Esophagus squamous epithelium (tissue), 4 donors: Measurements from ENCODE around the gene PLPP7.

Source experiments
- CTCF ChIP-seq, 6 experiments: fragments of 450-650 bp in 4 of 6; fragments of 200-600 bp in 2 of 6; sonication (generic) in 2 of 6; IDR thresholded peaks; one replicate each; pipeline ENCODE4 v1.5.1; 2016 to 2019; ENCODE audit warnings: antibody characterized with exemption in 6 of 6, mild to moderate bottlenecking in 4 of 6, moderate library complexity in 4 of 6
- POLR2A ChIP-seq, 4 donors: fragments of 450-650 bp; IDR thresholded peaks; one replicate each; pipeline ENCODE4 v1.6.1; 2017; ENCODE audit warnings: antibody characterized with exemption in 4 of 4, mild to moderate bottlenecking in 4 of 4, moderate library complexity in 3 of 4

- TF ChIP-seq POLR2A (IDR thresholded peaks at IDR 0.05) (no peak), CTCF (IDR thresholded peaks at IDR 0.05) (no peak)
Observed at GRCh38 chr9:131300444-131300843, 10.9 kb downstream of the PLPP7 start.
